RWPE1 (cell line): ENCODE results near the gene NARS2.

ENCODE experiments used
- CTCF ChIA-PET: fragments of 350-600 bp; sonication (Branson Sonifier 250); formaldehyde crosslinking; extraction: SDS; loops from one replicate; lab custom pipeline; 2021; lab: Yijun Ruan, JAX
- POLR2A ChIA-PET: fragments of 400-600 bp; formaldehyde crosslinking; extraction: SDS; loops from one replicate; lab custom pipeline; 2020; ENCODE audit warnings: antibody characterized with exemption; ENCODE audit not compliant: low non-redundant PET; lab: Yijun Ruan, JAX
- DNase-seq: peaks from one replicate; pipeline ENCODE4 v3.0.0; 2012; ENCODE audit warnings: low spot score
- H3K27ac ChIP-seq: fragments of 450-650 bp; 2 replicates; pipeline ENCODE4 v1.5.1; 2017
- CTCF ChIP-seq: fragments of 450-650 bp; conservative IDR thresholded peaks from 2 replicates; pipeline ENCODE4 v1.5.1; 2017; ENCODE audit warnings: low read depth, mild to moderate bottlenecking

Gene NARS2

GRCh38 chr11:78392854-78393253 is 181.8 kb downstream of the NARS2 start:
- no peak for TF ChIP-seq CTCF
- DNase-seq, result no peak
- no peak overlapping the region for H3K27ac ChIP-seq
- ChIA-PET CTCF (interaction anchor here (0.7 kb wide), 1 partner anchor 1962 kb away, joined by 3 read pairs; no protein-coding TSS in a partner anchor), POLR2A (no interaction called here)

GRCh38 chr11:78391424-78391823 is 183.2 kb downstream of the NARS2 start:
- POLR2A ChIA-PET, result no interaction called here
- CTCF ChIA-PET, result no interaction called here
- H3K27ac ChIP-seq, result no peak overlapping the region
- DNase-seq, result no peak
- TF ChIP-seq CTCF, result no peak

GRCh38 chr11:78390809-78391208 is 183.9 kb downstream of the NARS2 start:
- no peak for DNase-seq
- ChIA-PET CTCF (no interaction called here), POLR2A (no interaction called here)
- H3K27ac ChIP-seq, result no peak overlapping the region
- no peak for TF ChIP-seq CTCF

- no peak for TF ChIP-seq CTCF
- CTCF ChIA-PET, result no interaction called here
- no peak for DNase-seq
- H3K27ac ChIP-seq, result no peak overlapping the region
- POLR2A ChIA-PET, result no interaction called here
Measured at GRCh38 chr11:78386215-78386941, 188.3 kb downstream of the NARS2 start.
